ENCODE measurements around the gene MMP25. TPM values are rescaled to one million over a fixed set of nuclear protein-coding genes. Genes with fewer than 3 reads are reported as not detected.

MMP25 gene
- total RNA-seq, 1 donor from 2014 or later: 12.8 TPM

GRCh38 chr16:3046641-3047386 lies 453 bp downstream of the MMP25 start:
- ATAC-seq (peak; percentile 13), DNase-seq (no peak)
- Histone ChIP-seq H3K27ac (no peak overlapping the region), H3K4me1 (peaks cover 12% of the 10 kb centered on the region), H3K9me3 (no peaks in the 10 kb centered on the region), H3K27me3 (peaks cover 70% of the 10 kb centered on the region), H3K4me3 (peak overlapping the region; percentile 53), H3K36me3 (no peaks in the 10 kb centered on the region)
- no peak for TF ChIP-seq CTCF (IDR thresholded peaks at IDR 0.05)
- intact Hi-C loops (cut with DNase I): no loop called here

- DNase-seq (no peak), ATAC-seq (no peak)
- Histone ChIP-seq H3K9me3 (no peaks in the 10 kb centered on the region), H3K4me3 (no peak overlapping the region), H3K4me1 (peaks cover 12% of the 10 kb centered on the region), H3K27ac (no peak overlapping the region), H3K36me3 (no peaks in the 10 kb centered on the region), H3K27me3 (peaks cover 67% of the 10 kb centered on the region)
- intact Hi-C loops (cut with DNase I): no loop called here
- no peak for TF ChIP-seq CTCF (IDR thresholded peaks at IDR 0.05)
These were observed 993 bp downstream of the MMP25 start for GRCh38 chr16:3047387-3047720.

- Histone ChIP-seq H3K4me3 (no peak overlapping the region), H3K27ac (no peak overlapping the region), H3K36me3 (no peaks in the 10 kb centered on the region), H3K4me1 (peaks cover 13% of the 10 kb centered on the region), H3K9me3 (no peaks in the 10 kb centered on the region), H3K27me3 (peaks cover 41% of the 10 kb centered on the region)
- intact Hi-C loops (cut with DNase I): no loop called here
- ATAC-seq: no peak
- no peak for TF ChIP-seq CTCF (IDR thresholded peaks at IDR 0.05)
- no peak for DNase-seq
These were observed 3.6 kb downstream of the MMP25 start for GRCh38 chr16:3049921-3050481.

GRCh38 chr16:3050487-3050886 lies 4.1 kb downstream of the MMP25 start:
- ATAC-seq (no peak), DNase-seq (no peak)
- H3K9me3 ChIP-seq: no peaks in the 10 kb centered on the region
- no peaks in the 10 kb centered on the region for H3K36me3 ChIP-seq
- H3K27ac ChIP-seq: no peak overlapping the region
- peaks cover 36% of the 10 kb centered on the region for H3K27me3 ChIP-seq
- intact Hi-C loops (cut with DNase I): no loop called here
- H3K4me3 ChIP-seq: no peak overlapping the region
- no peak for TF ChIP-seq CTCF (IDR thresholded peaks at IDR 0.05)
- peaks cover 13% of the 10 kb centered on the region for H3K4me1 ChIP-seq

- DNase-seq: no peak
- Histone ChIP-seq H3K36me3 (no peaks in the 10 kb centered on the region), H3K27ac (no peak overlapping the region), H3K27me3 (peaks cover 31% of the 10 kb centered on the region), H3K9me3 (no peaks in the 10 kb centered on the region), H3K4me1 (peaks cover 8% of the 10 kb centered on the region), H3K4me3 (no peak overlapping the region)
- no peak for ATAC-seq
- intact Hi-C loops (cut with DNase I): no loop called here
- TF ChIP-seq CTCF (IDR thresholded peaks at IDR 0.05): no peak
These were observed 4.6 kb downstream of the MMP25 start for GRCh38 chr16:3051009-3051408.
